ENCODE measurements around the gene PGBD2. TPM values are rescaled to one million over a fixed set of nuclear protein-coding genes. Genes with fewer than 3 reads are reported as not detected.

The PGBD2 gene
- total RNA-seq, 1 experiment from 2014 or later, result 5.3 TPM

DNA sequence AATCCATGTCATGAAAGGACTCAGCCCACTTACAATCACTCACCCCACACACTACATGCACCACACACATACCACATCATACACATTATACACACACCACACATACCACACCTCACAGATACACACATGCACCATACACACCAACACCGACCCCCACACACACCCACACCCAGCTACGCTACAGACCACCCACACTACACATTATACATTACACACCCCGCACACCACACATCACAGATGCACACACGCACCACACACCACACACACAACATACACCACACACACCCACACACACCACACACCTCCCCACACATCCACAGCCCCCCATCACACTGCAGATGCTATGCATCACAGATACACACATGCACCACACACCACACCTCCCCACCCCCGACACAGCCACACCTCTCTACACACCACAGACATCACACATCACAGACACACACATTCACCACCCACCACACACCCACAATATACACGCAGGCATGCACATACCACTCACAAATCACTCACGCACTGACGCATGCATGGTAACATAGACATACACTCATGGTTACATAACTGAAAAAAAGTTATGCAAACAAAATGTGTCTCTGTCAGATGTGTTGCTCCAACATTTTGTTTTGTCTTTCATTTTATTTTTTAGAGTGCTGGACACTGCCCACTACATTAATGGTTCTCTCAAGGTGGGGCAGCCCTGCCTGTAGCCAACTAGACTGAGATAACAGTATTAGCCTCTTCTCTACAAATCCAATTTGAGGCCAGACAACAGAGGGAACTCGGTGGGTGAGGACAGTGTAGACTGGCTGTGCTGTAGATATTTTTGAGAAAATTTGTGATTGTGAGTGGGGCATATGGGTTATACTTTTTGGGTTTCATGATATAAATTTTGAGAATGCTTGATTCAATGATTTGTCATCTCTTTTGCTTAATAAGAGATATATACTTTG, 15.2 kb upstream of the PGBD2 start:
- no peak overlapping the region for H2AFZ ChIP-seq
- no peaks in the 10 kb centered on the region for H3F3A ChIP-seq (ENCODE audit: insufficient read depth, low read depth)
- no peaks in the 10 kb centered on the region for H3K9me2 ChIP-seq (ENCODE audit: insufficient read depth)
- CTCF ChIA-PET, result no interaction called here
- intact Hi-C loops (cut with micrococcal nuclease; ENCODE audit: unreplicated experiment), result no loop called here
- H3K79me2 ChIP-seq (ENCODE audit: low read depth), result no peaks in the 10 kb centered on the region
- H3K27me3 ChIP-seq (ENCODE audit: insufficient read depth, low read depth), result no peaks in the 10 kb centered on the region
- H3K9me3 ChIP-seq (ENCODE audit: insufficient read depth, low read depth), result no peaks in the 10 kb centered on the region
- BruUV-seq (replicated peaks), result no TSS peak
- H3K4me3 ChIP-seq, result no peak overlapping the region
- DNase-seq, result no peak
- H4K20me1 ChIP-seq (ENCODE audit: insufficient read depth), result no peaks in the 10 kb centered on the region
- H3K27ac ChIP-seq, result no peak overlapping the region
- H3K4me1 ChIP-seq (replicated peaks; ENCODE audit: insufficient read depth), result no peaks in the 10 kb centered on the region
- no peak overlapping the region for H3K4me2 ChIP-seq
- POLR2A ChIA-PET (ENCODE audit: unreplicated experiment), result no interaction called here
- H3K36me3 ChIP-seq (ENCODE audit: low read depth), result no peaks in the 10 kb centered on the region
- TF ChIP-seq, protein P1, sequence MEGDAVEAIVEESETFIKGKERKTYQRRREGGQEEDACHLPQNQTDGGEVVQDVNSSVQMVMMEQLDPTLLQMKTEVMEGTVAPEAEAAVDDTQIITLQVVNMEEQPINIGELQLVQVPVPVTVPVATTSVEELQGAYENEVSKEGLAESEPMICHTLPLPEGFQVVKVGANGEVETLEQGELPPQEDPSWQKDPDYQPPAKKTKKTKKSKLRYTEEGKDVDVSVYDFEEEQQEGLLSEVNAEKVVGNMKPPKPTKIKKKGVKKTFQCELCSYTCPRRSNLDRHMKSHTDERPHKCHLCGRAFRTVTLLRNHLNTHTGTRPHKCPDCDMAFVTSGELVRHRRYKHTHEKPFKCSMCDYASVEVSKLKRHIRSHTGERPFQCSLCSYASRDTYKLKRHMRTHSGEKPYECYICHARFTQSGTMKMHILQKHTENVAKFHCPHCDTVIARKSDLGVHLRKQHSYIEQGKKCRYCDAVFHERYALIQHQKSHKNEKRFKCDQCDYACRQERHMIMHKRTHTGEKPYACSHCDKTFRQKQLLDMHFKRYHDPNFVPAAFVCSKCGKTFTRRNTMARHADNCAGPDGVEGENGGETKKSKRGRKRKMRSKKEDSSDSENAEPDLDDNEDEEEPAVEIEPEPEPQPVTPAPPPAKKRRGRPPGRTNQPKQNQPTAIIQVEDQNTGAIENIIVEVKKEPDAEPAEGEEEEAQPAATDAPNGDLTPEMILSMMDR (conservative IDR thresholded peaks at IDR 0.05), result no peak
- TF ChIP-seq EZH2 (IDR thresholded peaks at IDR 0.05; ENCODE audit: low read depth), result no peak

DNA sequence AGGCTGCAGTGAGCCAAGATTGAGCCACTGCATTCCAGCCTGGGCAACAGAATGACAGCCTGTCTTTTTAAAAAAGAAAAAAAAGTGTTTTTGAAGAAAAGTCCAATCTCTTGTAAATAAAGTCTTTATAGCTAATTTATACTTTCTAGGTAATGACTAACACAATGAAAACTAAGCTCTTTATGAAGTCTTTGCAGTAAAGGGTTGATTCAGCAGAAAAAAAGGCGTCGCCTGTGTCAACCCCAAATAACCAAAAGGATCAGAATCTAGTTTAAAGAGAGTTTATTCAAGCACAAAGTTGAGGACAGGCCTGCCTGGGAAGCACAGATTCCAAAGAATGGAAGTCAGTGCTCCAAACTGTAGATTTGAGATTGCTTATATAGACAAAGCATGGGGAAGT, 14.3 kb upstream of the PGBD2 start:
- BruUV-seq (replicated peaks), result no TSS peak
- Histone ChIP-seq H3K9me2 (ENCODE audit: insufficient read depth) (no peaks in the 10 kb centered on the region), H3K4me3 (no peak overlapping the region), H3K36me3 (ENCODE audit: low read depth) (no peaks in the 10 kb centered on the region), H3K27me3 (ENCODE audit: insufficient read depth, low read depth) (no peaks in the 10 kb centered on the region), H3F3A (ENCODE audit: insufficient read depth, low read depth) (no peaks in the 10 kb centered on the region), H2AFZ (no peak overlapping the region), H3K79me2 (ENCODE audit: low read depth) (no peaks in the 10 kb centered on the region), H3K27ac (no peak overlapping the region), H4K20me1 (ENCODE audit: insufficient read depth) (no peaks in the 10 kb centered on the region), H3K9me3 (ENCODE audit: insufficient read depth, low read depth) (no peaks in the 10 kb centered on the region), H3K4me2 (no peak overlapping the region), H3K4me1 (replicated peaks; ENCODE audit: insufficient read depth) (no peaks in the 10 kb centered on the region)
- intact Hi-C loops (cut with micrococcal nuclease; ENCODE audit: unreplicated experiment), result no loop called here
- TF ChIP-seq, protein P1 (conservative IDR thresholded peaks at IDR 0.05), result no peak
- TF ChIP-seq EZH2 (IDR thresholded peaks at IDR 0.05; ENCODE audit: low read depth), result no peak
- ChIA-PET POLR2A (ENCODE audit: unreplicated experiment) (no interaction called here), CTCF (no interaction called here)
- DNase-seq, result no peak

DNA sequence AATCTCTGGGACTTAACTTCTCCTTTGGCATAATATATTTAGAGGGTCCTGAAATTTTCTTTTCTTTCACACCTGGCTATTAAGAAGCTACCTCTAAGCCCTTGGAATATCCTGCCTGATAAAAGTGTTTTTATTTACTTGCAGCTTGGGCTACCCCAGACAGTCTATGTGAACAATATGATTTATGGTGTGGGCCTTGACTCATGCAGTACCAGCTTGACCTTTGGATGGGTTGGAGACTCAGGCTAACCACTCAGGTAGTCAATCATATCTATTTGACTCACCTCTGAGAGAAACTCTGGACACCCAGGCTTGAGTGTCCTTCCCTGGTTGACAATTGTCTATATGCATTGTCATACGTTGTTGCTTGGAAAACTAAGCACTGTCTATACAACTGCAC, 13.4 kb upstream of the PGBD2 start:
- CTCF ChIA-PET, result no interaction called here

More for the DNA sequence above, 13.4 kb upstream of the PGBD2 start:
- no peaks in the 10 kb centered on the region for H3K4me1 ChIP-seq (replicated peaks; ENCODE audit: insufficient read depth)
- intact Hi-C loops (cut with micrococcal nuclease; ENCODE audit: unreplicated experiment), result no loop called here
- no peak for DNase-seq
- H2AFZ ChIP-seq, result no peak overlapping the region
- H3K27ac ChIP-seq, result no peak overlapping the region
- TF ChIP-seq EZH2 (IDR thresholded peaks at IDR 0.05; ENCODE audit: low read depth), result no peak
- TF ChIP-seq, protein P1 (conservative IDR thresholded peaks at IDR 0.05), result no peak
- no peak overlapping the region for H3K4me3 ChIP-seq
- peaks cover 5% of the 10 kb centered on the region; the same call in 1 of the 2 replicates for H3K27me3 ChIP-seq (ENCODE audit: insufficient read depth, low read depth)
- H3K9me3 ChIP-seq (ENCODE audit: insufficient read depth, low read depth), result no peaks in the 10 kb centered on the region
- no peaks in the 10 kb centered on the region for H4K20me1 ChIP-seq (ENCODE audit: insufficient read depth)
- H3K79me2 ChIP-seq (ENCODE audit: low read depth), result no peaks in the 10 kb centered on the region
- no peaks in the 10 kb centered on the region for H3K9me2 ChIP-seq (ENCODE audit: insufficient read depth)
- no peaks in the 10 kb centered on the region for H3F3A ChIP-seq (ENCODE audit: insufficient read depth, low read depth)
- H3K36me3 ChIP-seq (ENCODE audit: low read depth), result no peaks in the 10 kb centered on the region
- POLR2A ChIA-PET (ENCODE audit: unreplicated experiment), result no interaction called here
- no peak overlapping the region for H3K4me2 ChIP-seq
- no TSS peak for BruUV-seq (replicated peaks)
